H7 (cell line): ENCODE data around the gene ANKRD24. TPM values are rescaled to one million over a fixed set of nuclear protein-coding genes. Genes with fewer than 3 reads are reported as not detected.
A peak's percentile ranks its signal among the peaks of the same experiment; 100 is the strongest.
"Not testable (repeated sequence)": the region's sequence is repeated elsewhere in the genome, so short reads cannot be mapped to it uniquely, and the experiment has no call there.

Experiments used
- DNase-seq: peaks from one replicate; pipeline ENCODE4 v3.0.0; 2012
- H3K27me3 ChIP-seq: 2 replicates; pipeline ENCODE4 v1.6.0; 2011; ENCODE audit warnings: mild to moderate bottlenecking, low read length; ENCODE audit not compliant: control insufficient read depth, insufficient read depth
- H3K36me3 ChIP-seq: replicated peaks from 2 replicates; pipeline ENCODE4 v1.5.1; 2011; ENCODE audit warnings: low read length; ENCODE audit not compliant: control insufficient read depth, insufficient read depth
- H3K4me3 ChIP-seq: 2 replicates; pipeline ENCODE4 v1.5.1; 2011; ENCODE audit warnings: low read depth, mild to moderate bottlenecking, control low read depth, low read length, moderate library complexity; ENCODE audit not compliant: insufficient read depth
- total RNA-seq: library from RNA; depleted of rRNA; stranded (reverse); fragments of >200 nt; shearing (Covaris generic); gene quantifications from 2 replicates; pipeline ENCODE4 v1.2.3, GENCODE V29; 2014

Gene ANKRD24
- total RNA-seq, 1 experiment from 2014 or later = 1.0 TPM

- Histone ChIP-seq H3K36me3 (no peaks in the 10 kb centered on the region), H3K27me3 (no peaks in the 10 kb centered on the region), H3K4me3 (no peak overlapping the region)
- DNase-seq = no peak
Observed at GRCh38 chr19:4241824-4242430, 59.4 kb downstream of the ANKRD24 start.

DNA sequence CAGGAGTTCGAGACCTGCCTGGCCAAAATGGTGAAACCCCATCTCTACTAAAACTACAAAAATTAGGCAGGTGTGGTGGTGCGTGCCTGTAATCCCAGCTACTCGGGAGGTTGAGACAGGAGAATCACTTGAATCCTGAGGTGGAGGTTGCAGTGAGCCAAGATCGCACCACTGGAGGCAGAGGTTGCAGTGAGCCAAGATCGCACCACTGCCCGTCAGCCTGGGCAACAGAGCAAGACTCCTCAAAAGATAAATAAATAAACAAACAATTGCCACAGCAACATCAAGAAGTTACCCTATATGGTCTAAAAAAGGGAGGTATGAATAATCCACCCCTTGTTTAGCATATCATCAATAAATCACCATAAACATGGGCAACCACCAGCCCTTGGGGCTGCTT, 63.4 kb downstream of the ANKRD24 start:
- H3K4me3 ChIP-seq, H3K27me3 ChIP-seq, H3K36me3 ChIP-seq, DNase-seq: not testable (repeated sequence)

DNA sequence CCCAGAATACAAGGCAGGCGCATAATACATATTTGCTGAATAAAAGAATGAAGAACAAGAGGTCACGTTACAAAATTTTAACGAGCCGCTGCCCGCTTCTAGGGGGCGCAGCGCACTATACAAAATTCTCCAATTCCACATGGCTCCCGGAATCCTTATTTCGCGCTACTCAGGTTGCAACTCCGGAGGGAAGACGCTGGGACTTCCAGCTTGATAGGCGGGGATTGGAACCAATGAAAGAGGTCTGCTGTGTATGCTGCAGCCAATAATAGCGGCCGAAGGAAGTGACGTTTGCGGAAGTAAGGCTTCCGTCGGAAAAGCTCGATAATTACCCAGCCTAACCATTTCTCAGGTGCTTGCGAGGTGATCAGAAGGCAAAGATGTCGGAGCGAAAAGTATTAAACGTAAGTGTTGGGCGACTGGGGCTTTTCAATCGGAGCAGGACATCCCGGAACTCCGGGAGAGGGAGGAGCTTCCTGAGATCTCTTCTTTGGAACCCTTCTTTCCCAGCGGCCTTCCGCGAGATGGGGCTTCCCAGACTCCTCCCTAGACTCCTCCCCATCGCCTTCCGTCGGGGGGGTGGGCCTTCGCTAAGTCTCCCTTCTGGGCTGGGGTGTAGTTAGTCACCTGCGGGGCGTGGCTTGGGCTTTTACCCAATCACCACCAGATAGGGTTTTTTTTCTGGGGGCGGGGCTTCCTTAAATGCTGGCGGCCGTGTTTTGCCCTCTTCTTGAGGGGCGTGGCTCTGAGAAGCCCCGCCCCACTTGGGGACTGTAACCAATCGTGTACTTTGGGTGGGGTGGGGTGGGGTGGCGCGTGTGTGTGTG, 64.5 kb downstream of the ANKRD24 start, which contains the start of gene YJU2:
TSS of gene YJU2 (plus strand) at position 314 of the 827 bp plus-strand sequence. CDS start at position 381, 67 bp downstream.
- peak within 1 kb of the TSS; percentile 80 for H3K4me3 ChIP-seq
- peak; percentile 99 for DNase-seq
- H3K36me3 ChIP-seq = peaks cover 9% of the 10 kb centered on the region
- H3K27me3 ChIP-seq = no peaks in the 10 kb centered on the region

GRCh38 chr19:4256563-4256962, 74.1 kb downstream of the ANKRD24 start:
- DNase-seq = peak; percentile 32
- H3K36me3 ChIP-seq = peaks cover 18% of the 10 kb centered on the region
- H3K27me3 ChIP-seq = no peaks in the 10 kb centered on the region
- H3K4me3 ChIP-seq = no peak overlapping the region

DNA sequence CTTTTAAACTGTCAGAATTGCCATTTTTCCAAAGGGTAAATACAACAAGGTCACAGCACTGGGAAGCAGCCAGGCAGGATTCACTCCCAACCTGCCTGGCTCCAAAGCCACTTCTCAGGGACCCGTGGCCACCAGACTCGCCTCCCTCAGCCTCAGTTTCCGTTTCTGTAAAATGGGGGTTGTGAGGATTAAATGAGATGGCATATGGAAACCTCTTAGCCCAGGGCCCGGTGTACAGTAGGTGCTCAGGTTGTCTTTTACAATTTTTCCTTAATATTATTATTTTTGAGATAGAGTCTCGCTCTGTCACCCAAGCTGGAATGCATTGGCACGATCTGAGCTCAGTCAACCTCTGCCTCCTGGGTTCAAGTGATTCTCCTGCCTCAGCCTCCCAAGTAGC, 74.5 kb downstream of the ANKRD24 start:
- Histone ChIP-seq H3K4me3 (no peak overlapping the region), H3K36me3 (peaks cover 16% of the 10 kb centered on the region), H3K27me3 (no peaks in the 10 kb centered on the region)
- no peak for DNase-seq

GRCh38 chr19:4258181-4258580, 75.7 kb downstream of the ANKRD24 start:
- Histone ChIP-seq H3K36me3 (peaks cover 14% of the 10 kb centered on the region), H3K27me3 (no peaks in the 10 kb centered on the region), H3K4me3 (no peak overlapping the region)
- DNase-seq = peak; percentile 51

DNA sequence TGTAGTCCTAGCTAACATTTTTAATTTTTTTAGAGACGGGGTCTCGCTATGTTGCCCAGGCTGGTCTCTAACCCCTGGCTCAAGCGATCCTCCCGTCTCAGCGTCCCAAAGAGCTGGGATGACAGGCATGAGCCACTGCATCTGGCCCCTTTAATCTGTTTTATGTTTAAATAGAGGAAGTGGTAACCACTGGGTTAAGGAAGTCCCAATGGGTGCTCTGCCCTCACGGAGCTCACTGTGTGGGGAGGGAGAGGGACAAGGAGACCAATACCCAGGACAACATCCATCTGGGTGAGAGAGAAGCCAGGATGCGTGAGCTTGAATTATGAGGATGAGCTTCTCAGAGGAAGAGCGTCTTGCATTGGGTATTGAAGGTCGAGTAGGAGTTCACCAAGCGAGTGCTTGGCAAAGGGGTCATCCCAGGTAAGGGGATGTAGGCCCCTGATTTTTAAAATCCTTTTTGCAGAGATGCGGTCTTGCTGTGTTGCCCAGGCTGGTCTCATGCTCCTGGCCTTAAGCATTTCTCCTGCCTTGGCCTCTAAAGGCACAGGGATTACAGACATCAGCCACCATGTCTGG, 78.2 kb downstream of the ANKRD24 start:
- peak; percentile 21 for DNase-seq
- no peak overlapping the region for H3K4me3 ChIP-seq
- H3K27me3 ChIP-seq = no peaks in the 10 kb centered on the region
- peaks cover 7% of the 10 kb centered on the region for H3K36me3 ChIP-seq

DNA sequence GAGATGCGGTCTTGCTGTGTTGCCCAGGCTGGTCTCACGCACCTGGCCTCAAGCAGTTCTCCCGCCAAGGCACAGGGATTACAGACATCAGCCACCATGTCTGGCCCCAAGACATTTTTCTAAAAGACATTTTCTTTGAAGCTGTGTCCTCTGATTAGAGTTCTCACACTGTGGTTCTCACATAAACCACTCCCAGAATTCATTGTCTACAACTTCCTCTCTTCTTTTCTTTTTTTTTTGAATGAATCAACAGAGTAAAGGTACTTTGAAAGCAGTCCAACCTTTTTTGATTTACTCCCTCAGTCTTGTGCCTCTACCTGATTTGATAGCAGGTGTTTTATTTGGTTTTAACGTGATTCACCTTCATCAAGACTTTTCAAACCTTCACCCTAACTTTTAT, 82.3 kb downstream of the ANKRD24 start:
- Histone ChIP-seq H3K4me3 (no peak overlapping the region), H3K36me3 (peaks cover 5% of the 10 kb centered on the region), H3K27me3 (no peaks in the 10 kb centered on the region)
- no peak for DNase-seq

- no peak for DNase-seq
- Histone ChIP-seq H3K36me3 (peaks cover 7% of the 10 kb centered on the region), H3K4me3 (no peak overlapping the region), H3K27me3 (no peaks in the 10 kb centered on the region)
Observed at GRCh38 chr19:4266253-4267000, 83.9 kb downstream of the ANKRD24 start.

- DNase-seq = peak; percentile 97
- Histone ChIP-seq H3K4me3 (no peak overlapping the region), H3K27me3 (no peaks in the 10 kb centered on the region), H3K36me3 (peaks cover 7% of the 10 kb centered on the region)
Observed at GRCh38 chr19:4267101-4267900, 84.8 kb downstream of the ANKRD24 start.

GRCh38 chr19:4267901-4268815, 85.7 kb downstream of the ANKRD24 start:
- H3K27me3 ChIP-seq = no peaks in the 10 kb centered on the region
- no peak overlapping the region for H3K4me3 ChIP-seq
- peak; percentile 48 for DNase-seq
- H3K36me3 ChIP-seq = peaks cover 7% of the 10 kb centered on the region

- DNase-seq = peak; percentile 34
- H3K36me3 ChIP-seq = peaks cover 7% of the 10 kb centered on the region
- no peak overlapping the region for H3K4me3 ChIP-seq
- H3K27me3 ChIP-seq = no peaks in the 10 kb centered on the region
Observed at GRCh38 chr19:4268816-4269430, 86.4 kb downstream of the ANKRD24 start.

- DNase-seq = peak; percentile 59
- H3K27me3 ChIP-seq = peaks cover 6% of the 10 kb centered on the region; the same call in 1 of the 2 replicates
- no peak overlapping the region for H3K4me3 ChIP-seq
- H3K36me3 ChIP-seq = peaks cover 7% of the 10 kb centered on the region
Observed at GRCh38 chr19:4272894-4273293, 90.4 kb downstream of the ANKRD24 start.
